HTR-8/SVneo (cell line): ENCODE results near the gene MAP4K4.
"Not testable (repeated sequence)": the region's sequence is repeated elsewhere in the genome, so short reads cannot be mapped to it uniquely, and the experiment has no call there.

Experiments
- DNase-seq: peaks from one replicate; pipeline ENCODE4 v3.0.0; 2011; ENCODE audit warnings: low spot score, mixed read lengths; ENCODE audit not compliant: insufficient read length
- FAIRE-seq: peaks from 2 replicates; lab custom pipeline; 2011; peaks lifted over from hg19 to GRCh38; lab: Jason Lieb, UNC

MAP4K4 gene

DNA sequence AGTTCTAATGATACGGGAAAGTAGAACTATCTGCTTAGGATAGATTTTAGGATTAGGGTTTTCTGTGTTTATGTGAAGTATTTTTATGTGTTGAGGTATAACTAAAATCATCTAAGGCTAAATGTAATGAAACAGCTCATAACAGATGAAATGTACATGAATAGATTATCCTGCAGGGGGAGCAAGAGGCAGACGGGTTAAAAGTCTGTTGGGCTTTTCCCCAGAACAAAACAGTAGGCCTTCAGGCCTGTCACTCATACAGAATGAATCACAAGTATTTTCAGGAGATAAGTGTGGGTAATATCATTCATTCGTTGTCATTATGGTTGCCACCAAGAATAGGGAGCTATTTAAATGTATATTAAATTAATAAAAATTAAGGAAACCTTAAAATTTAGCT, 186.4 kb downstream of the MAP4K4 start:
- peak; percentile 32 for DNase-seq
- FAIRE-seq, result no peak

- no peak for FAIRE-seq
- DNase-seq, result no peak
These were observed 186.9 kb downstream of the MAP4K4 start for GRCh38 chr2:101884423-101884822.

- no peak for DNase-seq
- no peak for FAIRE-seq
These were observed 189.8 kb downstream of the MAP4K4 start for GRCh38 chr2:101887328-101887727.

GRCh38 chr2:101889460-101890098, 192.1 kb downstream of the MAP4K4 start:
- no peak for DNase-seq
- FAIRE-seq, result no peak

DNA sequence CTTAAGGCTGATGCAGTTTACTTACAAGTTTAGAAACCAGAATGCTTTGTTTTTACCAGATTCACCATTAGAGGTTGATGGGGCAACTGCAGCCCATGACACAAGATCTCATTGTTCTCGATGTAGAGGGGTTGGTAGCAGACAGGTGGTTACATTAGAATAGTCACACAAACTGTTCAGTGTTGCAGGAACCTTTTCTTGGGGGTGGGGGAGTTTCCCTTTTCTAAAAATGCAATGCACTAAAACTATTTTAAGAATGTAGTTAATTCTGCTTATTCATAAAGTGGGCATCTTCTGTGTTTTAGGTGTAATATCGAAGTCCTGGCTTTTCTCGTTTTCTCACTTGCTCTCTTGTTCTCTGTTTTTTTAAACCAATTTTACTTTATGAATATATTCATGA, 194.9 kb downstream of the MAP4K4 start:
- DNase-seq (no peak), FAIRE-seq (no peak)

- FAIRE-seq (no peak), DNase-seq (no peak)
These were observed 196.3 kb downstream of the MAP4K4 start for GRCh38 chr2:101893681-101894381.

DNA sequence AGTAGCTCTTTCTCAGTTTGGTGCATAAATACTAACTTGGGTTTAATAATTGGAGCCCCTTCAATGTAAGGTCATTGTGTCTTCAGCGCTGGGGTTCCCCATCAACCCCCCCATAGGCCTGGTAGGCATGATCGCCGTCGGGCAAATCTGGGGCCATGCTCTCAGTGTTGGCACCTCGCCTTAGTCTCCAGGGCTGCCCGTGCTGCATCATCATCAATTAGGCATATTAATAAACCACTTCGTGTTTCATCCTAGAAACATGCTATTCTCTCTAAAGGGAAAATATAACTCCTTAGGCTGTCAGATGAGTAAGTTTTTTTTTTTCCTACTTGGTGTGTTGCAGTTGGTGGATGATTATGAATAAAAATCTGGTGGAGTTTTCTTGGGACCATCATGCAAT, 197.5 kb downstream of the MAP4K4 start:
- FAIRE-seq (no peak), DNase-seq (no peak)

DNA sequence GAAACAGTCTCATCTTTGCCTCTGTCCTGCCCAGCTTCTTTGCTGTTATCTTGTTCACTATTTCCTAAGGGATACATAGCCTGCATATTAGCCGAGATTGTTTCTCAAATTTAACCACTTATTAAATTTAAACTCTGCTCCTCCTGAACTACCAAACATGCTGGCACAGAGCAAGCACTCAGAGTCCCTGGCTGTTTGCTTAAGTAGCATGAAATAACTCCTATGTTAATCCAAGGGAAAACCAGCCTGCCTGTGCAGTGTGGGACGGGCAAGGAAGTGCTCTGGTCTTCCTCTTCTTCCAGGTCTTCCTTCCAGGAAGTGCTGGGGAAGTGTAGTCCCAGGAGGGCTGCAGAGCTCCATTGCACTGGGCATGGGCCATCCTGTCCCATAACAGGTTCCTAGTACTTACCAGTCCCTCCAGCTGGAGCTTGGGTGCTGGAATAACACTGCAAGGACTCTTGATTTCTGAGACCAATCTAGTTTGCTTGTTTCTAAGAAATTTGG, 198.4 kb downstream of the MAP4K4 start:
- DNase-seq (no peak), FAIRE-seq (no peak)

DNA sequence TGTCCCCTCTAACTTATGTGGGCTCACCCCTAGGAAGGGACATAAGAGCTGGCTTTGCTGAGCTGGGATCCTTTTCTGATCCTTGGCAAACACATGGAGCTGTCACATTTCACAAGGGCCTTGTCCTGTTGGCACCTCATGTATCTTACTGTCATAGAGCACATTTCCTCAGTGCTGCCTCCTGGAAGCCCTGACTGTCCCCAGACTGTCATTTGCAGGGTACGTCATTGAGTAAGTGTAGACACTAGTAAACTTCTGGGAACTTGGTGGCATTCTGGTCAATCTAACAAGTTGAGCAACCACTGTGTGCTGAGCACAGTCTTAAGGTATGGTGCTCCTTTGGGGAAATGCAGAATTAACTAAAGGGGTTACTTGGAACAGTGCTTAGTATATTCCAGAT, 199.8 kb downstream of the MAP4K4 start:
- DNase-seq, result no peak
- FAIRE-seq, result no peak

GRCh38 chr2:101899265-101899664, 201.8 kb downstream of the MAP4K4 start:
- no peak for DNase-seq
- no peak for FAIRE-seq

DNA sequence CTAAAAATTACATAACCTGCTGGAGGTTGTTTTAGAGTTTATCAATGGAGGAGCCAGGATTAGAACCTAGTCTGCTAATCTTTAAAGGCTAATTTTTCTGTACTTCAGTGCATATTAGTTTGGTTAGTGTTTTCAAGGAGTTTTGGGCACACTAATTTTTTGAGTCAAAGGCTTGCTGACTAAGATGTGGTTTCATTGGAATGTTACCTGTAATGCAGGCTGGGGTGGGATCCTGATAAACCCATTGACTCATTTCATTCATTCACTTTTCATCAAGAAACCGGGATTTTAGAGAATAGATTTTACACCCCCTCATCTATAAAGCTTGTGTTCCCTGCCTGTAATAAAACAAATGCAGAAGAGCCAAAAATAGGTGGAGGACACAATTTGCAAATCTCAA, 202.4 kb downstream of the MAP4K4 start:
- DNase-seq, result no peak
- no peak for FAIRE-seq

- FAIRE-seq (no peak), DNase-seq (no peak)
These were observed 202.9 kb downstream of the MAP4K4 start for GRCh38 chr2:101900375-101900774.

DNA sequence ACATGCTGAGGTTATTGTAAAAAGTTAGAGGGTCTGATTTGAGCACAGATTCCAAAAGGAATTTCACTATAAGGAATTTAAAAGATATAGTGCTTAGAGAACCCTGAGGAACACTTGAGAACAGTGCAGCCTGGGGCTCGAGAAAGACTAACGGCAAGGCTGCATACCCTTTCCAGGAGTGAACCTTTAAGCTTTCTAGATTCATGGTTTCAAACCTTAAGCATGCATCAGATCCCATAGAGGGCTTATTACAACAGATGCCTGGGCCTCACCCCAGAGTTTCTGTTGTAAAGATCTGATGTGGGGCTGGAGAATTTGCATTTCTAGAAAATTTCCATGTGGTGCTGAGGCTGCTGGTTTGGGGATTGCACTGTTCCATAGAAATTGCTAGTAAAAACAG, 203.7 kb downstream of the MAP4K4 start:
- FAIRE-seq, result no peak
- no peak for DNase-seq

DNA sequence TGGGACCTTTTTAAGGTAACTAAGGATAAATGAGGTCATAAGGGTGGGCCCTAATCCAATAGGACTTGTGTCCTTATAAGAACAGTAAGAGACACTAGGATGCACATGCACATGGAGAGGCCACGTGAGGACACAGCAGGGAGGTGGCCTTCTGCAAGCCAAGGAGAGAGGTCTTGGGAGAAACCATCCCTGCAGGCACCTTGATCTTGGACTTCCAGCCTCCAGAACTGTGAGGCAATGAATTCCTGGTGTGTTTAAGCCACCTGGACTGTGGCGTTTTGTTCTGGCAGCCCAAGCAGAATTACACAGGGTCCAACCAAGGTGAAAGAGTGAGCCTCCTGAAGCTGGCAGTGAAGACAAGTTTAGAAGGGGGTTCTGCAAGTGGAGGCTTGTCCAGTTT, 204.7 kb downstream of the MAP4K4 start:
- no peak for DNase-seq
- FAIRE-seq, result no peak

DNA sequence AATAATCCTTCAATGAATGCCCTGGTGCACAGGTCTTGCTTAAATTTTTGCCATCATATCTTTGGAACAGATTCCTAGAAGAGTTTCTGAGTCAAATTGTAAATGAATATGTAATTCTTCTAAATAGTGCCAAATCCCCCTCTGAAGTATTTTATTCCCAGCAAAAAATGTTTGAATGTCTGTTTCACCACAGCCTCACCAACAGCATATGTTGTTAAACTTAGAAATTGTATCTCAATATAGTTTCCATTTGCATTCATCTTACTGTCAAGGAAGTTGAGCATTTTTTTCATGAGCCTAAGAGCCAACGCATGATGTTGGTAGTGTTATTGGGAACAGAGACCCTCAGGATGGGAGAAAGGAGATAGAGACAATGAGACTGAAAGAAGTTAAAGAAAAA, 207.4 kb downstream of the MAP4K4 start:
- FAIRE-seq, result no peak

GRCh38 chr2:101905746-101906336, 208.3 kb downstream of the MAP4K4 start:
- DNase-seq (no peak), FAIRE-seq (no peak)

More for the DNA sequence above, 207.4 kb downstream of the MAP4K4 start:
- DNase-seq, result no peak

DNA sequence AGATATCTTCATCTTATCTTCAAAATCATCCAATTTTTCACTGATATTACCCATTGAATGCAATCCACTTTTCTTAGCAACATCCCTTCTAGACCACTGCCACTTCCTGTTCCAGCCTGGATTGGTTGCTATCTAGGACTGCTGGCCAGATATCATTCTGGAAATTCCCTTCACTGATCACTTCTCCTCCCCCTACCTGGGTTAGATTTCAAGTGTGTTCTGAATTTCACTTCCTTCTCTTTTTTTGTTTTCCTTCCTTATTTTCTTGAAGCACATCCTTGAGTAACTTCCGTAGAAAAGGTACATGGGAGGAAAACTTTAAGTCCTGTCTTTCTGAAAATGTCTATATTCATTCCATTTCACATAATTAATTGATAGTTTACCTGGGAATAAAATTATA, 212.3 kb downstream of the MAP4K4 start:
- DNase-seq, result no peak
- no peak for FAIRE-seq

- FAIRE-seq (no peak), DNase-seq (no peak)
These were observed 215.0 kb downstream of the MAP4K4 start for GRCh38 chr2:101912545-101912944.

- DNase-seq, result no peak
- FAIRE-seq, result no peak
These were observed 223.9 kb downstream of the MAP4K4 start for GRCh38 chr2:101921319-101921952.

DNA sequence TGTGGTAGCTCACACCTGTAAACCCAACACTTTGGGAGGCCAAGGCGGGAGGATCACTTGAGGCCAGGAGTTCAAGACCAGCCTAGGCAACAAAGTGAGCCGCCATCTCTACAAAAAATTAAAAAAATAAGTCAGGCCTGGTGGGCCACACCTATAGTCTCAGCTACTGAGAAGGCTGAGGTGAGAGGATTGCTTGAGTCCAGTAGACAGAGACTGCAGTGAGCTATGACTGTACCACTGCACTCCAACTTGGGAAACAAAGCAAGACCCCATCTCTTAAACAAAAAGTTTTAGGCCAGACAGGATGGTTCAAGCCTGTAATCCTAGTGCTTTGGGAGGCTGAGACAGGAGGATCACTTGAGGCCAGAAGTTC, 224.4 kb downstream of the MAP4K4 start:
- FAIRE-seq (no peak), DNase-seq (no peak)

- not testable (repeated sequence) for DNase-seq, FAIRE-seq
These were observed 226.8 kb downstream of the MAP4K4 start for GRCh38 chr2:101924311-101924710.
